HepG2 (cell line): ENCODE results near the gene EP300. TPM values are rescaled to one million over a fixed set of nuclear protein-coding genes. Genes with fewer than 3 reads are reported as not detected.

Experiments used
- ATAC-seq: fragments of 200-7000 bp; cut with Tn5 transposase; 3 replicates; pipeline ENCODE4 v1.9.1; 2020; ENCODE audit warnings: mild to moderate bottlenecking, moderate library complexity
- BruUV-seq: library from RNA; stranded (reverse); fragments of 400-500 nt; replicated peaks from 2 replicates; lab custom pipeline; 2021; lab: Mats Ljungman, UMichigan
- CTCF ChIA-PET: fragments of 300-600 bp; formaldehyde crosslinking; extraction: SDS; loops from one replicate; lab custom pipeline; 2021; ENCODE audit warnings: low total read pairs, inconsistent platforms, low intra/inter-chr PET ratio; lab: Yijun Ruan, JAX
- POLR2A ChIA-PET: fragments of 350-600 bp; sonication (Branson Sonifier 250); formaldehyde crosslinking; loops from one replicate; lab custom pipeline; 2020; ENCODE audit warnings: antibody characterized with exemption, inconsistent platforms; lab: Yijun Ruan, JAX
- DNase-seq: peaks from one replicate; pipeline ENCODE4 v3.0.0-alpha.2; 2015; ENCODE audit warnings: low spot score
- FAIRE-seq: peaks from 3 replicates; lab custom pipeline; 2011; peaks lifted over from hg19 to GRCh38; lab: Jason Lieb, UNC
- H2AFZ ChIP-seq: one replicate; pipeline ENCODE4 v1.6.1; 2011; ENCODE audit warnings: low read length, inconsistent platforms
- H3K27ac ChIP-seq: fragments of 300-600 bp; 3 replicates; pipeline ENCODE4 v1.8.0; 2011; ENCODE audit warnings: mixed run types, mild to moderate bottlenecking, mixed read lengths, low read length, inconsistent platforms; ENCODE audit not compliant: insufficient read depth; ENCODE audit errors: extremely low read length
- H3K27me3 ChIP-seq, 2 experiments: fragments of 200-600 bp in 1 of 2; 2 replicates in 1 of 2; 3 replicates in 1 of 2; pipeline versions ENCODE4 v1.6.0 to v1.8.0; 2011; ENCODE audit warnings: low read length in 2 of 2, mild to moderate bottlenecking in 2 of 2, moderate library complexity in 2 of 2, inconsistent platforms in 1 of 2; ENCODE audit not compliant: insufficient read depth in 2 of 2, control insufficient read depth in 1 of 2
- H3K36me3 ChIP-seq, 2 experiments: fragments of 200-600 bp in 1 of 2; replicated peaks in 1 of 2; 2 replicates in 1 of 2; 3 replicates in 1 of 2; pipeline versions ENCODE4 v1.5.1 to v1.8.0; 2011; ENCODE audit warnings: low read length in 2 of 2, inconsistent platforms in 1 of 2; ENCODE audit not compliant: insufficient read depth in 2 of 2, control insufficient read depth in 1 of 2
- H3K4me1 ChIP-seq: 2 replicates; pipeline ENCODE4 v1.5.1; 2012; ENCODE audit warnings: low read length, inconsistent platforms; ENCODE audit not compliant: insufficient read depth
- H3K4me2 ChIP-seq: 2 replicates; pipeline ENCODE4 v1.6.0; 2011; ENCODE audit warnings: low read depth, low read length, inconsistent platforms
- H3K4me3 ChIP-seq, 3 experiments: fragments of 200-600 bp in 1 of 3; sonication (generic), shearing (Covaris generic) in 1 of 3; replicated peaks in 1 of 3; 2 replicates each; pipeline ENCODE4 v1.5.1; 2011 to 2016; ENCODE audit warnings: low read length in 3 of 3, inconsistent platforms in 2 of 3, low read depth in 2 of 3, mild to moderate bottlenecking in 2 of 3, control low read depth in 1 of 3, mixed read lengths in 1 of 3; ENCODE audit not compliant: insufficient read depth in 1 of 3
- H3K79me2 ChIP-seq: one replicate; pipeline ENCODE4 v1.6.1; 2011; ENCODE audit warnings: low read length, inconsistent platforms; ENCODE audit not compliant: insufficient read depth
- H3K9ac ChIP-seq: 2 replicates; pipeline ENCODE4 v1.6.0; 2011; ENCODE audit warnings: mild to moderate bottlenecking, low read depth, low read length, inconsistent platforms; ENCODE audit not compliant: insufficient read depth
- H3K9me3 ChIP-seq: 2 replicates; pipeline ENCODE4 v1.5.1; 2012; ENCODE audit warnings: mild to moderate bottlenecking, low read length
- H4K20me1 ChIP-seq: 2 replicates; pipeline ENCODE4 v1.6.0; 2011; ENCODE audit warnings: inconsistent platforms, mild to moderate bottlenecking, low read length, moderate library complexity; ENCODE audit not compliant: insufficient read depth
- ADNP ChIP-seq: sonication (generic); formaldehyde crosslinking; IDR thresholded peaks from 2 replicates; pipeline ENCODE4 v1.4.0; 2020; ENCODE audit warnings: missing genetic modification reagents
- AGO2 ChIP-seq: fragments of 200-400 bp; formaldehyde crosslinking; optimal IDR thresholded peaks from 2 replicates; pipeline ENCODE3; 2017; ENCODE audit warnings: mild to moderate bottlenecking, low read depth, low read length, moderate library complexity
- ATRX ChIP-seq: sonication (generic); formaldehyde crosslinking; IDR thresholded peaks from 2 replicates; pipeline ENCODE4 v1.4.0; 2020; ENCODE audit warnings: missing genetic modification reagents, borderline replicate concordance
- CCAR2 ChIP-seq: fragments of 200-400 bp; formaldehyde crosslinking; optimal IDR thresholded peaks from 2 replicates; pipeline ENCODE3; 2018; ENCODE audit warnings: low read depth, mild to moderate bottlenecking, low read length, moderate library complexity
- GATA4 ChIP-seq: sonication (generic); IDR thresholded peaks from 2 replicates; pipeline ENCODE4 v1.6.1; 2016; ENCODE audit warnings: antibody characterized with exemption, low read depth, borderline replicate concordance
- GFI1 ChIP-seq: sonication (generic); formaldehyde crosslinking; IDR thresholded peaks from 2 replicates; pipeline ENCODE4 v1.5.0; 2020; ENCODE audit warnings: missing genetic modification reagents, mild to moderate bottlenecking, borderline replicate concordance
- HMG20A ChIP-seq: IDR thresholded peaks from 2 replicates; pipeline ENCODE4 v1.6.1; 2016; ENCODE audit warnings: borderline replicate concordance
- KDM6A ChIP-seq: IDR thresholded peaks from 2 replicates; pipeline ENCODE4 v1.6.1; 2016; ENCODE audit warnings: low read depth
- NONO ChIP-seq, 2 experiments: fragments of 450-650 bp in 1 of 2; sonication (generic) in 1 of 2; formaldehyde crosslinking in 1 of 2; IDR thresholded peaks in 1 of 2; conservative IDR thresholded peaks in 1 of 2; 2 replicates each; pipeline versions ENCODE4 v1.6.1 to v1.8.0; 2017 to 2022; ENCODE audit warnings: mild to moderate bottlenecking in 1 of 2, missing genetic modification reagents in 1 of 2, moderate library complexity in 1 of 2
- NPAS2 ChIP-seq: sonication (generic); formaldehyde crosslinking; IDR thresholded peaks from 2 replicates; pipeline ENCODE4 v1.8.0; 2022; ENCODE audit warnings: mild to moderate bottlenecking, missing genetic modification reagents, borderline replicate concordance
- POLR2AphosphoS5 ChIP-seq: IDR thresholded peaks from 2 replicates; pipeline ENCODE4 v1.6.1; 2012; ENCODE audit warnings: low read depth, low read length
- RFXANK ChIP-seq: IDR thresholded peaks from 2 replicates; pipeline ENCODE4 v1.6.1; 2016
- TGIF2 ChIP-seq: IDR thresholded peaks from 2 replicates; pipeline ENCODE4 v1.6.1; 2016; ENCODE audit warnings: control low read depth, missing compliant biosample characterization
- ZNF576 ChIP-seq: sonication (generic); formaldehyde crosslinking; IDR thresholded peaks from 2 replicates; pipeline ENCODE4 v1.4.0; 2020; ENCODE audit warnings: mild to moderate bottlenecking, missing genetic modification reagents
- ZNF652 ChIP-seq: IDR thresholded peaks from 2 replicates; pipeline ENCODE4 v1.6.1; 2016; ENCODE audit warnings: low read depth, borderline replicate concordance
- ZNF674 ChIP-seq: sonication (generic); formaldehyde crosslinking; IDR thresholded peaks from 2 replicates; pipeline ENCODE4 v1.5.0; 2020; ENCODE audit warnings: low read depth, mild to moderate bottlenecking, missing genetic modification reagents
- ZNF747 ChIP-seq: sonication (generic); formaldehyde crosslinking; IDR thresholded peaks from 2 replicates; pipeline ENCODE4 v1.8.1; 2023; ENCODE audit warnings: missing genetic modification reagents, mild to moderate bottlenecking, borderline replicate concordance
- ZNF850 ChIP-seq: sonication (generic); formaldehyde crosslinking; conservative IDR thresholded peaks from 2 replicates; pipeline ENCODE4 v1.9.0; 2021; ENCODE audit warnings: mild to moderate bottlenecking, missing genetic modification reagents
- WGBS: methylation state at CpG from one replicate; pipeline ENCODE4 v1.1.6; 2017; ENCODE audit warnings: low lambda C conversion rate; 5-methylcytosine and 5-hydroxymethylcytosine counted together
- in situ Hi-C: cut with HindIII; loops from 2 replicates; pipeline ENCODE4 v1.10.0; 2017; ENCODE audit warnings: low pct_unique_long_range_greater_than_20kb; ENCODE audit not compliant: extremely low pct_ligation_motif_present
- intact Hi-C: fragments of 100-400 bp; cut with micrococcal nuclease; formaldehyde crosslinking; loops from one replicate; pipeline ENCODE4 v1.10.0; 2022; ENCODE audit not compliant: unreplicated experiment
- polyA plus RNA-seq, 8 experiments: library from polyadenylated mRNA; depleted of rRNA in 3 of 8; stranded (reverse) in 7 of 8; unstranded in 1 of 8; fragments of >200 nt; fragmentation: Illumina TruSeq in 4 of 8; extraction: Trizol in 4 of 8; gene quantifications; 2 replicates each; pipeline versions ENCODE4 v1.2.1 to v1.2.3, GENCODE V29; 2011 to 2016; ENCODE audit warnings: low read depth in 4 of 8, missing spikeins in 1 of 8, mixed read lengths in 1 of 8; ENCODE audit not compliant: insufficient read depth in 1 of 8
- total RNA-seq, 5 experiments: library from RNA; depleted of rRNA; stranded (reverse); fragments of >200 nt; fragmentation: Illumina TruSeq; extraction: Trizol; gene quantifications; 2 replicates each; pipeline ENCODE4 v1.2.3, GENCODE V29; 2016; ENCODE audit warnings: low read depth in 1 of 5

Gene EP300
- total and polyA plus RNA-seq, 2 of the 13 experiments (the other 11 are each of a cell fraction or from before 2014, with no cell fraction given): 13.6 to 14.9 TPM

GRCh38 chr22:41226723-41227655 is 134.6 kb downstream of the EP300 start:
- in situ Hi-C loops: no loop called here
- H3K36me3 ChIP-seq: peaks cover 15 to 23% of the 10 kb centered on the region in 2 experiments; a peak in 4 of 5 replicates
- H3K9ac ChIP-seq: no peak overlapping the region

GRCh38 chr22:41229215-41229614 is 136.8 kb downstream of the EP300 start:
- no peak overlapping the region for H2AFZ ChIP-seq
- ATAC-seq (no peak), FAIRE-seq (no peak), DNase-seq (no peak)
- BruUV-seq: no TSS peak
- H3K36me3 ChIP-seq: peaks cover 15 to 22% of the 10 kb centered on the region in 2 experiments; a peak in 4 of 5 replicates
- ChIA-PET POLR2A (no interaction called here), CTCF (no interaction called here)
- no peak overlapping the region for H3K4me2 ChIP-seq
- TF ChIP-seq NONO (IDR thresholded peaks at IDR 0.05): no peak
- no peak for TF ChIP-seq NONO (CRISPR knock-in tag; conservative IDR thresholded peaks at IDR 0.05)
- TF ChIP-seq HMG20A: no peak
- no peak for TF ChIP-seq ZNF652 (CRISPR knock-in tag)
- no peak for TF ChIP-seq ZNF747
- TF ChIP-seq ADNP: no peak
- no peak for TF ChIP-seq RFXANK (CRISPR knock-in tag)
- TF ChIP-seq ZNF576 (CRISPR knock-in tag): no peak
- no peak for TF ChIP-seq POLR2AphosphoS5
- TF ChIP-seq GATA4: no peak
- TF ChIP-seq GFI1 (CRISPR knock-in tag): no peak
- TF ChIP-seq TGIF2 (CRISPR knock-in tag): no peak
- TF ChIP-seq ZNF850: no peak
- no peak for TF ChIP-seq CCAR2
- TF ChIP-seq ATRX: no peak
- TF ChIP-seq ZNF674 (CRISPR knock-in tag): no peak
- TF ChIP-seq NPAS2: no peak
- in situ Hi-C loops (no loop called here), intact Hi-C loops (no loop called here)
- H3K27me3 ChIP-seq: no peaks in the 10 kb centered on the region
- no peak overlapping the region for H3K27ac ChIP-seq
- H3K4me1 ChIP-seq: no peaks in the 10 kb centered on the region
- H4K20me1 ChIP-seq: no peaks in the 10 kb centered on the region
- H3K79me2 ChIP-seq: no peaks in the 10 kb centered on the region
- H3K9ac ChIP-seq: no peak overlapping the region
- no peak overlapping the region for H3K4me3 ChIP-seq
- H3K9me3 ChIP-seq: no peaks in the 10 kb centered on the region
- WGBS: 88% methylated on average over 6 of the region's 6 CpGs

More at GRCh38 chr22:41226723-41227655, 134.6 kb downstream of the EP300 start:
- H3K79me2 ChIP-seq: no peaks in the 10 kb centered on the region
- 95% methylated on average over 13 of the region's 26 CpGs for WGBS
- no peak overlapping the region for H2AFZ ChIP-seq
- H4K20me1 ChIP-seq: no peaks in the 10 kb centered on the region
- H3K27me3 ChIP-seq: no peaks in the 10 kb centered on the region
- CTCF ChIA-PET: no interaction called here
- POLR2A ChIA-PET: no interaction called here
- DNase-seq (no peak), ATAC-seq (no peak), FAIRE-seq (no peak)
- H3K4me3 ChIP-seq: no peak overlapping the region
- H3K9me3 ChIP-seq: no peaks in the 10 kb centered on the region
- no peak overlapping the region for H3K4me2 ChIP-seq
- no TSS peak for BruUV-seq
- TF ChIP-seq AGO2 (peak; percentile 26), KDM6A (CRISPR knock-in tag) (no peak)
- peaks cover 22% of the 10 kb centered on the region for H3K4me1 ChIP-seq
- intact Hi-C loops: no loop called here
- H3K27ac ChIP-seq: no peak overlapping the region
